HFF-Myc (cell line): ENCODE measurements around the gene NME5.

Source experiments
- DNase-seq: peaks from one replicate; pipeline ENCODE4 v3.0.0-alpha.2; 2011; ENCODE audit warnings: low read depth; ENCODE audit errors: extremely low read depth
- H3K4me3 ChIP-seq: replicated peaks from 2 replicates; pipeline ENCODE4 v1.5.1; 2011; ENCODE audit warnings: low read depth, mild to moderate bottlenecking, control low read depth, low read length
- TF ChIP-seq, protein P1 (sequence below): IDR thresholded peaks from 2 replicates; pipeline ENCODE4 v1.5.1; 2012; ENCODE audit warnings: mild to moderate bottlenecking, low read depth, low read length, control low read depth; ENCODE audit errors: missing control alignments

Gene NME5

DNA sequence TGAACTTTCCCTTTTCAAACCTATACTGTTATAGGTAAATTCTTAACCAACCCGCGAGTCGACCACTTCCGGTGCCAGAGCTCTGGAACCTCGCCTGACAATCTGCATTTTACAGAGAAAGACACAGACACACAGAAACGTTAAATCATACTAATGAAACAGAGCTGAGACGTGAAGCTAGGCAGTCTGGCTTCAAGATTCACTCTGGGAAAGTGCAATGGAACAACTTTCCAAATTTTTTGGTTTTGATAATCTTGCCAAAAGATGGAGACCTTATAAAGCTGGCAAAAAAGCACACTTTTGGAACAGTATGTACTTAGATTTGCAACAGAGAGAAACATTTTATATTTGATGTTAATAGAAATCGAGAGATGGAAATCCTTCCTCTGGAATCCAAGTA is 71.3 kb downstream of the NME5 start:
- TF ChIP-seq, protein P1, sequence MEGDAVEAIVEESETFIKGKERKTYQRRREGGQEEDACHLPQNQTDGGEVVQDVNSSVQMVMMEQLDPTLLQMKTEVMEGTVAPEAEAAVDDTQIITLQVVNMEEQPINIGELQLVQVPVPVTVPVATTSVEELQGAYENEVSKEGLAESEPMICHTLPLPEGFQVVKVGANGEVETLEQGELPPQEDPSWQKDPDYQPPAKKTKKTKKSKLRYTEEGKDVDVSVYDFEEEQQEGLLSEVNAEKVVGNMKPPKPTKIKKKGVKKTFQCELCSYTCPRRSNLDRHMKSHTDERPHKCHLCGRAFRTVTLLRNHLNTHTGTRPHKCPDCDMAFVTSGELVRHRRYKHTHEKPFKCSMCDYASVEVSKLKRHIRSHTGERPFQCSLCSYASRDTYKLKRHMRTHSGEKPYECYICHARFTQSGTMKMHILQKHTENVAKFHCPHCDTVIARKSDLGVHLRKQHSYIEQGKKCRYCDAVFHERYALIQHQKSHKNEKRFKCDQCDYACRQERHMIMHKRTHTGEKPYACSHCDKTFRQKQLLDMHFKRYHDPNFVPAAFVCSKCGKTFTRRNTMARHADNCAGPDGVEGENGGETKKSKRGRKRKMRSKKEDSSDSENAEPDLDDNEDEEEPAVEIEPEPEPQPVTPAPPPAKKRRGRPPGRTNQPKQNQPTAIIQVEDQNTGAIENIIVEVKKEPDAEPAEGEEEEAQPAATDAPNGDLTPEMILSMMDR: no peak
- no peak overlapping the region for H3K4me3 ChIP-seq

More for the DNA sequence above, 71.3 kb downstream of the NME5 start:
- no peak for DNase-seq
